Mucosa of rectum (tissue), 2 donors: ENCODE results near the gene CDK8.
"Not testable (repeated sequence)": the region's sequence is repeated elsewhere in the genome, so short reads cannot be mapped to it uniquely, and the experiment has no call there.

Source experiments
- H3K27ac ChIP-seq, 2 donors: one replicate each; pipeline ENCODE4 v1.7.0; 2013; ENCODE audit warnings: inconsistent platforms in 2 of 2, low read depth in 2 of 2, low read length in 2 of 2
- H3K27me3 ChIP-seq, 2 donors: one replicate each; pipeline ENCODE4 v1.7.0; 2013; ENCODE audit warnings: low read length in 2 of 2; ENCODE audit not compliant: control insufficient read depth in 2 of 2, insufficient read depth in 2 of 2
- H3K36me3 ChIP-seq, 2 donors: one replicate each; pipeline ENCODE4 v1.7.0; 2013; ENCODE audit warnings: low read length in 2 of 2; ENCODE audit not compliant: control insufficient read depth in 2 of 2, insufficient read depth in 2 of 2
- H3K4me1 ChIP-seq, 2 donors: one replicate each; pipeline ENCODE4 v1.7.0; 2013; ENCODE audit warnings: low read length in 2 of 2, mild to moderate bottlenecking in 1 of 2; ENCODE audit not compliant: control insufficient read depth in 2 of 2, insufficient read depth in 2 of 2
- H3K4me3 ChIP-seq, 2 donors: one replicate each; pipeline ENCODE4 v1.7.0; 2013; ENCODE audit warnings: low read length in 2 of 2
- H3K9ac ChIP-seq, 2 donors: one replicate each; pipeline ENCODE4 v1.7.0; 2013; ENCODE audit warnings: low read length in 2 of 2, low read depth in 1 of 2, mild to moderate bottlenecking in 1 of 2
- H3K9me3 ChIP-seq, 2 donors: one replicate each; pipeline ENCODE4 v1.7.0; 2013; ENCODE audit warnings: low read length in 2 of 2; ENCODE audit not compliant: control insufficient read depth in 2 of 2
- donor health status: healthy.
- donor health status: Normal muscosa, but diverticular disease.

CDK8 gene

DNA sequence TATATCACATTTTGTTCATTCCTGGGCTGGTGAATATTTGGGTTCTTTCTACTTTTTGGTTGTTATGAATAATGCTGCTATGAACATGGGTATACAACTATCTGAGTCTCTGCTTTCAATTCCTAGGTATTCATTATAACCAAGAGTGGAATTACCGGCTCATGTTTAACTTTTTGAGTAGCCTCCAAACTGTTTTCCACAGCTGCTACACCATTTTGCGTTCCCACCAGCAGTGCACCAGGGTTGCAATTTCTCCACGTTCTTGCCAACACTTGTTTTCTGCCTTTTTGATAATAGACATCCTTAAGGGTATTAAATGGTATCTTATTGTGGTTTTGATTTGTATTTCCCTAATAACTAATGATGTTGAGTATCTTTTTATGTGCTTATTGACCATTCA, 16.8 kb downstream of the CDK8 start:
- Histone ChIP-seq H3K9me3 (no peaks in the 10 kb centered on the region), H3K27ac (no peak overlapping the region), H3K9ac (no peak overlapping the region), H3K27me3 (no peaks in the 10 kb centered on the region), H3K4me3 (no peak overlapping the region), H3K36me3 (no peaks in the 10 kb centered on the region), H3K4me1 (no peaks in the 10 kb centered on the region)

DNA sequence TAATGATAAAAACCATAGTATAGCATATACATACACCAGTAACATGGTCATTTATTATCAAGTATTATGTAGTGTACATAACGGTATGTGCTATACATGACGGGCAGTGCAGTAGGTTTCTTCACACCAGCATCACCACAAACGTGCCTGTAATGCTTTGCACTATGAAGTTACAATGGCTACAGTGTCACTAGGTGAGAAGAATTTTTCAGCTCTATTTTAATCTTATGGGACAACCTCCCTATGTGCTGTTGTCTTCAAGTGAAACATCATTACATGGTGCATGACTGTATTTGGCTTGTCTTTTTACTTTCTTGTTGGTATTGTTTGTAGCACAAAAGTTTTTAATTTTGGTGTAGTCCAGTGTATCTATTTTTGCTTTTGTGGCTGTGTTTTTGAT, 18.7 kb downstream of the CDK8 start:
- Histone ChIP-seq H3K4me1 (no peaks in the 10 kb centered on the region), H3K4me3 (no peak overlapping the region), H3K27ac (no peak overlapping the region), H3K9me3 (no peaks in the 10 kb centered on the region), H3K27me3 (no peaks in the 10 kb centered on the region), H3K36me3 (no peaks in the 10 kb centered on the region), H3K9ac (no peak overlapping the region)

DNA sequence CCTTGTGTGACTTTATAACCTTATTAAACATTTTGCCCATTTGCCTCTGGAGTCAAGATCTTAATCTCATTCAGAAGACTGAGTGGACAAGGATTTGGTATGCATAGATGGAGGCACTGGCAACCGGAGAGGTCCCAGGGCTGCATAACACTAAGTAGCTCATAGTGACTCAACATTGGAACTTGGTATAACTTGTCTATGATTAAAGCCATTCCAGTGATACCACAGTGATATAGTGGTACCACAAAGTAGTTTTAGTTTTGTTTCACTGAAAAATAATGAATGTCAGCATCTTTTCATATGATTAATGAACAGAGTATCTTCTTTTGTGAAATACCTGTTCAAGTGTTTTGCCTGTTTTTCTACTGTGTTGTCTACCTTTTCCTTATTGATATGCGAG, 26.4 kb downstream of the CDK8 start:
- no peaks in the 10 kb centered on the region for H3K9me3 ChIP-seq

DNA sequence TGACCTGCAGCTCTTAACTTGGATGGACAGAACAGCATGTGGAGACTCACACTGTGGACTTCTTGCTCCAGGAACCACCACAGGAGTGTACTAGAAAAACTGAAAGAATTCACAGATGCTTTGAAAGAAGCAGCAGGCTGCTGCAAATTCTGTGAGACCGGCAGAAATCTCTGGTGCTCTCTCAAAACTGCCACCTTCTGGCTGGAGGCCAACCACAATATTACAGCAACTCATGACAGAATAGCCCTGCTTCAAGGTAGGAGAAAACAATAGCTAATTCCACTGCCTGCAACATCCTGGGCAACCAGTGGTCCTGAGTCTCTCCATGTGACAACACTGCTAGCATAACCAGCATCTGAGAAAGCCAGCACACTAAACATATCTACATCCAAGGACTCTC, 26.9 kb downstream of the CDK8 start:
- H3K4me1 ChIP-seq: no peaks in the 10 kb centered on the region
- no peak overlapping the region for H3K9ac ChIP-seq
- H3K9me3 ChIP-seq: no peaks in the 10 kb centered on the region
- no peaks in the 10 kb centered on the region for H3K27me3 ChIP-seq
- no peak overlapping the region for H3K4me3 ChIP-seq
- H3K27ac ChIP-seq: no peak overlapping the region
- H3K36me3 ChIP-seq: no peaks in the 10 kb centered on the region

More for the DNA sequence above, 26.4 kb downstream of the CDK8 start:
- Histone ChIP-seq H3K9ac (no peak overlapping the region), H3K36me3 (no peaks in the 10 kb centered on the region), H3K27me3 (no peaks in the 10 kb centered on the region), H3K4me1 (no peaks in the 10 kb centered on the region), H3K4me3 (no peak overlapping the region), H3K27ac (no peak overlapping the region)

- H3K27me3 ChIP-seq, H3K9me3 ChIP-seq, H3K27ac ChIP-seq, H3K9ac ChIP-seq, H3K4me3 ChIP-seq, H3K36me3 ChIP-seq, H3K4me1 ChIP-seq: not testable (repeated sequence)
Measured at GRCh38 chr13:26285911-26286310, 32.0 kb downstream of the CDK8 start.

DNA sequence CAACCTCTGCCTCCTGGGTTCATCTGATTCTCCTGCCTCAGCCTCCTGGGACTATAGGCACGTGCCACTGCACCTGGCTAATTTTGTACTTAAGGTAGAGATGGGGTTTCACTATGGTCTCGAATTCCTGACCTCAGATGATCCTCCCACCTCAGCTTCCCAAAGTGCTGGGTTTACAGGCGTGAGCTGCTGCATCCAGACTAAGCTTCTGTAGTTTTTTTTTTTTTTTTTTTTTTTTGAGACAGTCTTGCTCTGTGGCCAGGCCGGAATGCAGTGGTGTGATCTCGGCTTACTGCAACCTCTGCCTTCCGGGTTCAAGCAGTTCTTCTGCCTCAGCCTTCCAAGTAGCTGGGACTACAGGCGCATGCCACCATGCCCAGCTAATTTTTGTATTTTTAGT, 34.9 kb downstream of the CDK8 start:
- not testable (repeated sequence) for H3K27ac ChIP-seq, H3K4me1 ChIP-seq, H3K9me3 ChIP-seq, H3K36me3 ChIP-seq, H3K4me3 ChIP-seq, H3K27me3 ChIP-seq, H3K9ac ChIP-seq

GRCh38 chr13:26295812-26296211, 41.9 kb downstream of the CDK8 start:
- Histone ChIP-seq H3K4me1 (no peaks in the 10 kb centered on the region), H3K9me3 (no peaks in the 10 kb centered on the region), H3K9ac (no peak overlapping the region), H3K27me3 (no peaks in the 10 kb centered on the region), H3K27ac (no peak overlapping the region), H3K36me3 (no peaks in the 10 kb centered on the region), H3K4me3 (no peak overlapping the region)

GRCh38 chr13:26299168-26299750, 45.3 kb downstream of the CDK8 start:
- H3K9ac ChIP-seq: no peak overlapping the region
- no peak overlapping the region for H3K4me3 ChIP-seq
- H3K27me3 ChIP-seq: no peaks in the 10 kb centered on the region
- H3K36me3 ChIP-seq: no peaks in the 10 kb centered on the region
- no peaks in the 10 kb centered on the region for H3K4me1 ChIP-seq
- H3K9me3 ChIP-seq: no peaks in the 10 kb centered on the region
- H3K27ac ChIP-seq: no peak overlapping the region

DNA sequence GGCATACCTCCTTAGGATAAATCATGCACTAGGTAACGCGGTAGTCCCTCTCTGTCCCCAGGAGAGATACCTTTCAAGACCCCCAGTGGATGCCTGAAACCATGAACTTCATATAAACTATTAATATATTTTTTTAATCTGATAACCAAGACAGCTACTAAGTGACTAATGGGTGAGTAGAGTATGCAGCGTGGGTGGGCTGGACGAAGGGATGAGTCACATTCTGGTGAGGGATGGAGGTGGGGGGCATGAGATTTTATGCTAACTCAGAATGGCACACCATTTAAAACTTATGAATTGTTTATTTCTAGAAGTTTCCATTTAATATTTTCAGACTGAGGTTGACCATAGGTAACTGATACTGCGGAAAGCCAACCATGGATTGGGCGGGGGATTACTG, 46.2 kb downstream of the CDK8 start:
- H3K27ac ChIP-seq: no peak overlapping the region
- H3K9me3 ChIP-seq: no peaks in the 10 kb centered on the region
- H3K36me3 ChIP-seq: no peaks in the 10 kb centered on the region
- H3K27me3 ChIP-seq: no peaks in the 10 kb centered on the region
- H3K9ac ChIP-seq: no peak overlapping the region
- H3K4me3 ChIP-seq: no peak overlapping the region
- no peaks in the 10 kb centered on the region for H3K4me1 ChIP-seq

- Histone ChIP-seq H3K4me3 (no peak overlapping the region), H3K9me3 (no peaks in the 10 kb centered on the region), H3K27ac (no peak overlapping the region), H3K27me3 (no peaks in the 10 kb centered on the region), H3K9ac (no peak overlapping the region), H3K36me3 (no peaks in the 10 kb centered on the region), H3K4me1 (no peaks in the 10 kb centered on the region)
Measured at GRCh38 chr13:26305676-26306075, 51.7 kb downstream of the CDK8 start.

DNA sequence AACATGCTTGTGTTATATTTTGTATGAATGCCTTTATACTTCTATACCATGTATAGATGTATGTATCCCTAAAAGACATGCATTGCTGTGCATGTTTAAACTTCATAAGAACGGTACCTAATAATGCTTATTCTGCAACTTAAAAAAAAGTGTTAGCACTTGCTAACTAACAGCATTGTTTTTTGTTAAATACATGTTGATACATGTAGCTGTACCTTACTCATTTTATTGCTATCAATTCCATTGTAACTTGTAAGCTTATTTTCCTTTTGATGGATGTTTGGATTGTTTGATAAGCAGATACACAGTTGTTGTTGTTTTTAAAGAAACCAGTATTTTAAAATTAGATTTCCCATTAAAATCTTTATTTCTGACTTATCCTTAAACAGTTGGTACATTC, 53.8 kb downstream of the CDK8 start:
- H3K4me1 ChIP-seq: no peaks in the 10 kb centered on the region

More for the DNA sequence above, 53.8 kb downstream of the CDK8 start:
- H3K27me3 ChIP-seq: no peaks in the 10 kb centered on the region
- H3K27ac ChIP-seq: no peak overlapping the region
- H3K9me3 ChIP-seq: no peaks in the 10 kb centered on the region
- no peaks in the 10 kb centered on the region for H3K36me3 ChIP-seq
- no peak overlapping the region for H3K9ac ChIP-seq
- no peak overlapping the region for H3K4me3 ChIP-seq
